HepG2 (cell line): ENCODE measurements around the gene SALL2. TPM values are rescaled to one million over a fixed set of nuclear protein-coding genes. Genes with fewer than 3 reads are reported as not detected.

Source experiments
- ATRX ChIP-seq: sonication (generic); formaldehyde crosslinking; IDR thresholded peaks from 2 replicates; pipeline ENCODE4 v1.4.0; 2020; ENCODE audit warnings: missing genetic modification reagents, borderline replicate concordance
- EHMT2 ChIP-seq: fragments of 200-600 bp; sonication (generic); IDR thresholded peaks from 2 replicates; pipeline ENCODE4 v1.7.0; 2017; ENCODE audit warnings: antibody characterized with exemption, low read depth, low read length, borderline replicate concordance
- KDM1A ChIP-seq: IDR thresholded peaks from 2 replicates; pipeline ENCODE4 v1.6.1; 2016; ENCODE audit warnings: missing compliant biosample characterization
- MTF2 ChIP-seq: sonication (generic); formaldehyde crosslinking; IDR thresholded peaks from 2 replicates; pipeline ENCODE4 v1.5.0; 2020; ENCODE audit warnings: missing genetic modification reagents, borderline replicate concordance
- NR1H2 ChIP-seq: sonication (generic); formaldehyde crosslinking; IDR thresholded peaks from 2 replicates; pipeline ENCODE4 v1.8.1; 2022; ENCODE audit warnings: low read depth, missing genetic modification reagents, borderline replicate concordance
- PCBP1 ChIP-seq: fragments of 200-400 bp; formaldehyde crosslinking; IDR thresholded peaks from 2 replicates; pipeline ENCODE4 v1.6.1; 2017; ENCODE audit warnings: mild to moderate bottlenecking, low read depth, low read length, borderline replicate concordance
- SMAD1 ChIP-seq: sonication (generic); formaldehyde crosslinking; IDR thresholded peaks from 2 replicates; pipeline ENCODE4 v1.4.0; 2020; ENCODE audit warnings: missing genetic modification reagents, low read depth, mild to moderate bottlenecking, borderline replicate concordance
- TCF7L2 ChIP-seq: IDR thresholded peaks from 2 replicates; pipeline ENCODE4 v1.6.1; 2011; ENCODE audit warnings: mild to moderate bottlenecking, low read depth, low read length, moderate library complexity
- ZBTB34 ChIP-seq: sonication (generic); formaldehyde crosslinking; IDR thresholded peaks from 2 replicates; pipeline ENCODE4 v1.8.0; 2022; ENCODE audit warnings: mild to moderate bottlenecking, missing genetic modification reagents
- ZFP41 ChIP-seq: sonication (generic); formaldehyde crosslinking; IDR thresholded peaks from 2 replicates; pipeline ENCODE4 v1.4.0; 2020; ENCODE audit warnings: mild to moderate bottlenecking, missing genetic modification reagents, borderline replicate concordance
- ZNF230 ChIP-seq: sonication (generic); formaldehyde crosslinking; IDR thresholded peaks from 2 replicates; pipeline ENCODE4 v1.4.0; 2020; ENCODE audit warnings: mild to moderate bottlenecking, missing genetic modification reagents
- ZNF264 ChIP-seq: sonication (generic); formaldehyde crosslinking; IDR thresholded peaks from 2 replicates; pipeline ENCODE4 v1.4.0; 2020; ENCODE audit warnings: missing genetic modification reagents
- ZNF672 ChIP-seq: sonication (generic); formaldehyde crosslinking; IDR thresholded peaks from 2 replicates; pipeline ENCODE4 v1.8.1; 2022; ENCODE audit warnings: missing genetic modification reagents
- ZNF841 ChIP-seq: sonication (generic); formaldehyde crosslinking; IDR thresholded peaks from 2 replicates; pipeline ENCODE4 v1.8.1; 2023; ENCODE audit warnings: missing genetic modification reagents, borderline replicate concordance
- ZNF879 ChIP-seq: sonication (generic); formaldehyde crosslinking; IDR thresholded peaks from 2 replicates; pipeline ENCODE4 v1.8.1; 2023; ENCODE audit warnings: missing genetic modification reagents
- polyA plus RNA-seq, 8 experiments: library from polyadenylated mRNA; depleted of rRNA in 3 of 8; stranded (reverse) in 7 of 8; unstranded in 1 of 8; fragments of >200 nt; fragmentation: Illumina TruSeq in 4 of 8; extraction: Trizol in 4 of 8; gene quantifications; 2 replicates each; pipeline versions ENCODE4 v1.2.1 to v1.2.3, GENCODE V29; 2011 to 2016; ENCODE audit warnings: low read depth in 4 of 8, missing spikeins in 1 of 8, mixed read lengths in 1 of 8; ENCODE audit not compliant: insufficient read depth in 1 of 8
- total RNA-seq, 5 experiments: library from RNA; depleted of rRNA; stranded (reverse); fragments of >200 nt; fragmentation: Illumina TruSeq; extraction: Trizol; gene quantifications; 2 replicates each; pipeline ENCODE4 v1.2.3, GENCODE V29; 2016; ENCODE audit warnings: low read depth in 1 of 5
- TF ChIP-seq, protein P1 (sequence below): sonication (generic); formaldehyde crosslinking; IDR thresholded peaks from 2 replicates; pipeline ENCODE4 v1.4.0; 2020; ENCODE audit warnings: missing genetic modification reagents
- TF ChIP-seq, protein P2 (sequence below): IDR thresholded peaks from 2 replicates; pipeline ENCODE4 v1.6.1; 2016; ENCODE audit warnings: low read depth, missing genetic modification reagents, missing compliant biosample characterization

SALL2 gene
- total and polyA plus RNA-seq, 2 of the 13 experiments (the other 11 are each of a cell fraction or from before 2014, with no cell fraction given): 4.9 to 5.8 TPM

DNA sequence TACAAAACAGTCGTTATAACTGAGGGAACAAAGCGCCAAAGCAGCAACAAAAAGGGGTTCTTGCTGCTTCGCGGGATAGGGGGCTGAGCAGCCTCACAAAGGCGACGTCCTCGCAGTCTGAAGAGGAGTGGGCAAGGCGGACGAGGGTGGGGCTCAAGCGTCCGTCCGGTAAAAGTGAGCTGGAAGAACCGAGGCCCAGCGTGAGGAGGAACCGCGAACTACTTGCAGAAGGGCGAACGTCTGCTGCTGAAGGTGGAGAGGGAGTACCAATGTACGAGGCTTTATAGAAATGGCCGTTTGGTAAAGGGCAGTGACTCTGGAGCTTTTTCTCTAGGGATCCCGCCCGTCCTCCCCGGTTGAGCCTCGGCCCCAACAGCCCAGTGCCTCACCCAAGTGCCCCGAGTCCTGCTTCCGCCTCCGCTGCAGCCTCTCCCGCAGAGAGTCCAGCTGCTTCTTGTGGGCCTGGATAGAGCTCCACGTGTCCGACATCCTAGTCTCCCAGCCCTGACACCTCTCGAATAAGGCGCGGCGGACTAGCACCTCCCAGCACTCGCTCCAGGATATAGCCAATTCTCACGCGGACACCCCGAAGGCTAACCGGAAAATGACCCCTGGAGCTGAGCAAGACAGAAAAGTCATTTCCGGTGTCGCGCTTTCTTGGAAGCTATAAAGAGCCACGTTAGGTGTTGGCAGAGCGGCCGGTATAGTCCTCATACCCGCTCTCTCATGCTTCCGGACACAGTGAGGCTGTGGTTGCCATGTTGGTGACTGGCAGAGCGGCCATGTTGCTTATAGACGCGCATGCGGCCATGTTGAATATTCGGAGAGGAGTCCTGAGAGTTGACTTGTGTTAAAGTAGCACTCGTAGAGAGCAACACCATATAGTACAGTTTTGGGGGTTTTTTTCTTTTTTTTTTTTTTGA is 15.2 kb downstream of the SALL2 start, which contains the start of gene METTL3 (continued):
- TF ChIP-seq, protein P1, sequence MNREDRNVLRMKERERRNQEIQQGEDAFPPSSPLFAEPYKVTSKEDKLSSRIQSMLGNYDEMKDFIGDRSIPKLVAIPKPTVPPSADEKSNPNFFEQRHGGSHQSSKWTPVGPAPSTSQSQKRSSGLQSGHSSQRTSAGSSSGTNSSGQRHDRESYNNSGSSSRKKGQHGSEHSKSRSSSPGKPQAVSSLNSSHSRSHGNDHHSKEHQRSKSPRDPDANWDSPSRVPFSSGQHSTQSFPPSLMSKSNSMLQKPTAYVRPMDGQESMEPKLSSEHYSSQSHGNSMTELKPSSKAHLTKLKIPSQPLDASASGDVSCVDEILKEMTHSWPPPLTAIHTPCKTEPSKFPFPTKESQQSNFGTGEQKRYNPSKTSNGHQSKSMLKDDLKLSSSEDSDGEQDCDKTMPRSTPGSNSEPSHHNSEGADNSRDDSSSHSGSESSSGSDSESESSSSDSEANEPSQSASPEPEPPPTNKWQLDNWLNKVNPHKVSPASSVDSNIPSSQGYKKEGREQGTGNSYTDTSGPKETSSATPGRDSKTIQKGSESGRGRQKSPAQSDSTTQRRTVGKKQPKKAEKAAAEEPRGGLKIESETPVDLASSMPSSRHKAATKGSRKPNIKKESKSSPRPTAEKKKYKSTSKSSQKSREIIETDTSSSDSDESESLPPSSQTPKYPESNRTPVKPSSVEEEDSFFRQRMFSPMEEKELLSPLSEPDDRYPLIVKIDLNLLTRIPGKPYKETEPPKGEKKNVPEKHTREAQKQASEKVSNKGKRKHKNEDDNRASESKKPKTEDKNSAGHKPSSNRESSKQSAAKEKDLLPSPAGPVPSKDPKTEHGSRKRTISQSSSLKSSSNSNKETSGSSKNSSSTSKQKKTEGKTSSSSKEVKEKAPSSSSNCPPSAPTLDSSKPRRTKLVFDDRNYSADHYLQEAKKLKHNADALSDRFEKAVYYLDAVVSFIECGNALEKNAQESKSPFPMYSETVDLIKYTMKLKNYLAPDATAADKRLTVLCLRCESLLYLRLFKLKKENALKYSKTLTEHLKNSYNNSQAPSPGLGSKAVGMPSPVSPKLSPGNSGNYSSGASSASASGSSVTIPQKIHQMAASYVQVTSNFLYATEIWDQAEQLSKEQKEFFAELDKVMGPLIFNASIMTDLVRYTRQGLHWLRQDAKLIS (CRISPR knock-in tag): peak; percentile 48; the same call in 1 of the 2 replicates
- TF ChIP-seq ZFP41 (no peak), ZNF841 (no peak; the same call in 1 of the 2 replicates), ATRX (CRISPR knock-in tag) (0 out of 2 replicates have a peak, but pooled peaks have one; percentile 40), ZNF264 (CRISPR knock-in tag) (no peak; the same call in 1 of the 2 replicates), PCBP1 (no peak), SMAD1 (peak; percentile 53; the same call in 1 of the 2 replicates), NR1H2 (peak; percentile 93; the same call in 1 of the 2 replicates), ZBTB34 (CRISPR knock-in tag) (0 out of 2 replicates have a peak, but pooled peaks have one; percentile 67), ZNF672 (CRISPR knock-in tag) (no peak), TCF7L2 (no peak), KDM1A (CRISPR knock-in tag) (0 out of 2 replicates have a peak, but pooled peaks have one; percentile 41), EHMT2 (peak; percentile 93; the same call in 1 of the 2 replicates), ZNF879 (CRISPR knock-in tag) (0 out of 2 replicates have a peak, but pooled peaks have one; percentile 73), ZNF230 (CRISPR knock-in tag) (peak; percentile 83; the same call in 1 of the 2 replicates), MTF2 (CRISPR knock-in tag) (0 out of 2 replicates have a peak, but pooled peaks have one; percentile 32)
- TF ChIP-seq, protein P2, sequence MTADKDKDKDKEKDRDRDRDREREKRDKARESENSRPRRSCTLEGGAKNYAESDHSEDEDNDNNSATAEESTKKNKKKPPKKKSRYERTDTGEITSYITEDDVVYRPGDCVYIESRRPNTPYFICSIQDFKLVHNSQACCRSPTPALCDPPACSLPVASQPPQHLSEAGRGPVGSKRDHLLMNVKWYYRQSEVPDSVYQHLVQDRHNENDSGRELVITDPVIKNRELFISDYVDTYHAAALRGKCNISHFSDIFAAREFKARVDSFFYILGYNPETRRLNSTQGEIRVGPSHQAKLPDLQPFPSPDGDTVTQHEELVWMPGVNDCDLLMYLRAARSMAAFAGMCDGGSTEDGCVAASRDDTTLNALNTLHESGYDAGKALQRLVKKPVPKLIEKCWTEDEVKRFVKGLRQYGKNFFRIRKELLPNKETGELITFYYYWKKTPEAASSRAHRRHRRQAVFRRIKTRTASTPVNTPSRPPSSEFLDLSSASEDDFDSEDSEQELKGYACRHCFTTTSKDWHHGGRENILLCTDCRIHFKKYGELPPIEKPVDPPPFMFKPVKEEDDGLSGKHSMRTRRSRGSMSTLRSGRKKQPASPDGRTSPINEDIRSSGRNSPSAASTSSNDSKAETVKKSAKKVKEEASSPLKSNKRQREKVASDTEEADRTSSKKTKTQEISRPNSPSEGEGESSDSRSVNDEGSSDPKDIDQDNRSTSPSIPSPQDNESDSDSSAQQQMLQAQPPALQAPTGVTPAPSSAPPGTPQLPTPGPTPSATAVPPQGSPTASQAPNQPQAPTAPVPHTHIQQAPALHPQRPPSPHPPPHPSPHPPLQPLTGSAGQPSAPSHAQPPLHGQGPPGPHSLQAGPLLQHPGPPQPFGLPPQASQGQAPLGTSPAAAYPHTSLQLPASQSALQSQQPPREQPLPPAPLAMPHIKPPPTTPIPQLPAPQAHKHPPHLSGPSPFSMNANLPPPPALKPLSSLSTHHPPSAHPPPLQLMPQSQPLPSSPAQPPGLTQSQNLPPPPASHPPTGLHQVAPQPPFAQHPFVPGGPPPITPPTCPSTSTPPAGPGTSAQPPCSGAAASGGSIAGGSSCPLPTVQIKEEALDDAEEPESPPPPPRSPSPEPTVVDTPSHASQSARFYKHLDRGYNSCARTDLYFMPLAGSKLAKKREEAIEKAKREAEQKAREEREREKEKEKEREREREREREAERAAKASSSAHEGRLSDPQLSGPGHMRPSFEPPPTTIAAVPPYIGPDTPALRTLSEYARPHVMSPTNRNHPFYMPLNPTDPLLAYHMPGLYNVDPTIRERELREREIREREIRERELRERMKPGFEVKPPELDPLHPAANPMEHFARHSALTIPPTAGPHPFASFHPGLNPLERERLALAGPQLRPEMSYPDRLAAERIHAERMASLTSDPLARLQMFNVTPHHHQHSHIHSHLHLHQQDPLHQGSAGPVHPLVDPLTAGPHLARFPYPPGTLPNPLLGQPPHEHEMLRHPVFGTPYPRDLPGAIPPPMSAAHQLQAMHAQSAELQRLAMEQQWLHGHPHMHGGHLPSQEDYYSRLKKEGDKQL (CRISPR knock-in tag): no peak; the same call in 1 of the 2 replicates
